IPS-20b (cell line): ENCODE data around the gene KIF26B.

Experiments
- H3K27ac ChIP-seq: one replicate; pipeline ENCODE4 v1.5.1; 2013; ENCODE audit warnings: low read length
- H3K27me3 ChIP-seq: 2 replicates; pipeline ENCODE4 v1.6.1; 2013; ENCODE audit warnings: mild to moderate bottlenecking, low read length, inconsistent platforms; ENCODE audit not compliant: insufficient read depth
- H3K36me3 ChIP-seq: 2 replicates; pipeline ENCODE4 v1.6.1; 2013; ENCODE audit warnings: low read depth, mild to moderate bottlenecking, inconsistent platforms, low read length, moderate library complexity; ENCODE audit not compliant: insufficient read depth
- H3K4me1 ChIP-seq: 2 replicates; pipeline ENCODE4 v1.6.1; 2013; ENCODE audit warnings: mild to moderate bottlenecking, control low read depth, inconsistent platforms, low read length, moderate library complexity; ENCODE audit not compliant: insufficient read depth
- H3K4me3 ChIP-seq: 2 replicates; pipeline ENCODE4 v1.5.1; 2013; ENCODE audit warnings: mild to moderate bottlenecking, low read length, inconsistent platforms
- H3K9ac ChIP-seq: 2 replicates; pipeline ENCODE4 v1.6.1; 2013; ENCODE audit warnings: low read depth, mild to moderate bottlenecking, inconsistent platforms, low read length, moderate library complexity
- H3K9me3 ChIP-seq: 2 replicates; pipeline ENCODE4 v1.6.1; 2013; ENCODE audit warnings: mild to moderate bottlenecking, low read depth, low read length, inconsistent platforms; ENCODE audit not compliant: insufficient read depth

The KIF26B gene

DNA sequence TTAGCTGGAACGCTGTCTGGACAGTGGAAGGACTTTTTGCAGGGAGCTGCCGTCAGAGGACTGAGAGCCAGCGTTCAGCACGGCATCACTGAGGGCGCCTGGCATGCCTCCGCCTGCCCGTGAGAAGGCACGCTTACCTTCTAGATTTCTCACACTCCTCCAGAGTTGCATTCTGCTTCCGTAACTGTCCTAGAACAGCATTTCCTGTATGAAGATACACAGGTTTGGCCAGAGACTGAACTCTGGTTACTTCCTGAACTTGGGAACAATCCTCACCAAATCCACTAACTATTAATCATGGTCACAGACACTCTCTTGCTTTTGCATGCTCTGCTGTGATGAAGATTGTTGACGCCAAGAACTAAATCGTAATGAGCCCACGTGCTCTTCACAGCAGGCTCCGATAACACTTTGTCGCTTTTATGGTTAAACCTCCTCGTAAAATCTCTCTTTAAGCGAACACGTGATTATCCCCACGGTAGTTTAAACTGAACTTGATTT is 93.5 kb downstream of the KIF26B start:
- H3K27me3 ChIP-seq: no peaks in the 10 kb centered on the region
- no peak overlapping the region for H3K9ac ChIP-seq
- H3K27ac ChIP-seq: no peak overlapping the region
- no peaks in the 10 kb centered on the region for H3K36me3 ChIP-seq
- no peak overlapping the region for H3K4me3 ChIP-seq
- peaks cover 3% of the 10 kb centered on the region; the same call in 1 of the 2 replicates for H3K9me3 ChIP-seq
- H3K4me1 ChIP-seq: no peaks in the 10 kb centered on the region

- no peak overlapping the region for H3K4me3 ChIP-seq
Observed at GRCh38 chr1:245255783-245256182, 101.0 kb downstream of the KIF26B start.

DNA sequence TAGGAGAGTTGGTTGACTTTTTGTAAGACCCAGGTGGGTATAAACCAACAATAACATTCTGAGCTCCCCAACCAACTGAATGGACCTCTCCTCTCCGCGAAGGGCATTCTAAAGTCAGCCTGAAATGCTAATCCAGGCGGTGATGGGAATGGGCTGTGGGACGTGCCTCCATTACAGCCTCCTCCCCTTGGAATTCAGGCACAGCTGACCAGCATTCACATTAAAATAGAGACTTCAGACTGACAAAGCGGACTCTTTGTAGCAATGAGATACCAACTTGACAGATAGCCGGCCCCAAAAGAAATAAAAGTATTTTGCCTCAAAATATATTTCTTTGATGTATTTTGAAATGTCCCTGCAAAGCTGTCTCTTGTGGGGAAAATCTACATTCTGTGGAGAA is 101.7 kb downstream of the KIF26B start:
- peak overlapping the region; percentile 32; the same call in 1 of the 2 replicates for H3K4me3 ChIP-seq
- no peak overlapping the region for H3K27ac ChIP-seq
- no peak overlapping the region for H3K9ac ChIP-seq

More at GRCh38 chr1:245255783-245256182, 101.0 kb downstream of the KIF26B start:
- peaks cover 3% of the 10 kb centered on the region; the same call in 1 of the 2 replicates for H3K9me3 ChIP-seq
- no peak overlapping the region for H3K27ac ChIP-seq
- peaks cover 6% of the 10 kb centered on the region; the same call in 1 of the 2 replicates for H3K27me3 ChIP-seq
- no peak overlapping the region for H3K9ac ChIP-seq
- H3K36me3 ChIP-seq: no peaks in the 10 kb centered on the region
- H3K4me1 ChIP-seq: peaks cover 15% of the 10 kb centered on the region

DNA sequence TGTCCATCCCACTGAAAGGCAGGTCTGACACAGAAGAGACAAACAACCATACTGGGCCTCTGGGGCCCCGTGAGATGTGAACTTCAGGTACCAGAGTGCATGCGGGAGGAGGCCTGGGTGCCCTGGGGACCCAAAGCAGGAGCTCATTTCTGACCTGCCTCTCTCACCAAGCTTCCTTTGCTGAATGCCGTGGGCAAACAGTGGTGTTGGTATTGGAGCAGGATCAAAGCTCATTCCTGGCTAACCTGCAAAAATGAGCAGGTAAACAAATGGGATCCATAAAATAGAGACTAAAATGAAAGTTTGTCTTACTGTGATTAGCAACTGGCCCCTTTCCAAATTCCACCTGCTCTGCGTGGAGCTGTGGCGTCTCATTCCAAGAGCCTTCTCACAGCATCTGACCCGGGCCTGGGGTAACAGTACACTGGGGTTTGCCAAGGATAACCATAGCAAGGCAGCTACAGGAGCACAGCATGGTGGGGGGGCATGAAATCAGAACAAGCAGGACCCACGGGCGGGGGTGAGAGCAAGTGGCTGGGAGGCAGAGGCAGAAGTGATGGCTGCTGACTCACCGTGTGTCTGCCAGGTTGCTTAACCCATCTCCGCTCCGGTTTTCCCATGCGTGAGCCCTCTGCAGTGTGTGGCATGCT is 103.6 kb downstream of the KIF26B start:
- Histone ChIP-seq H3K27me3 (peaks cover 6% of the 10 kb centered on the region; the same call in 1 of the 2 replicates), H3K9me3 (no peaks in the 10 kb centered on the region), H3K4me1 (peaks cover 15% of the 10 kb centered on the region), H3K27ac (no peak overlapping the region), H3K36me3 (no peaks in the 10 kb centered on the region), H3K4me3 (no peak overlapping the region), H3K9ac (no peak overlapping the region)

More for the DNA sequence above, 101.7 kb downstream of the KIF26B start:
- Histone ChIP-seq H3K4me1 (peaks cover 15% of the 10 kb centered on the region), H3K36me3 (no peaks in the 10 kb centered on the region), H3K9me3 (peaks cover 3% of the 10 kb centered on the region; the same call in 1 of the 2 replicates), H3K27me3 (peaks cover 6% of the 10 kb centered on the region; the same call in 1 of the 2 replicates)

GRCh38 chr1:245260110-245260882 is 105.5 kb downstream of the KIF26B start:
- Histone ChIP-seq H3K9ac (no peak overlapping the region), H3K9me3 (no peaks in the 10 kb centered on the region), H3K27me3 (no peaks in the 10 kb centered on the region; the same call in 1 of the 2 replicates), H3K36me3 (no peaks in the 10 kb centered on the region), H3K4me3 (no peak overlapping the region), H3K27ac (no peak overlapping the region), H3K4me1 (peaks cover 15% of the 10 kb centered on the region)

DNA sequence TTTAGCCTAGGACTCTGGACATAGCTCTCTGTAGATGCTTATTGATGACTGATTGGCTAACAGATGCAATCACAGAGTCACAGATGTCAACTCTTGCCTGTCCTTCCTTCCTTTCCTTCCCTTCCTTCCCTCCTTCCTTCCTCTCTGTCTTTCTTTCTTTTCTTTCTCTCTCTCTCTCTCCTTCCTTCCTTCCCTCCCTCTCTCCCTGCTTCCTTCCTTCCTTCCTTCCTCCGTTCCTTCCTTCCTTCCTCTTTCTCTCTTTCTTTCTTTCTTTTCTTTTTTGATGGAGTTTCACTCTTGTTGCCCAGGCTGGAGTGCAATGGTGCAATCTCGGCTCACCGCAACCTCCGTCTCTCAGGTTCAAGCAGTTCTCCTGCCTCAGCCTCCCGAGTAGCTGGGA is 106.1 kb downstream of the KIF26B start:
- Histone ChIP-seq H3K36me3 (no peaks in the 10 kb centered on the region), H3K9me3 (no peaks in the 10 kb centered on the region), H3K9ac (no peak overlapping the region), H3K27me3 (no peaks in the 10 kb centered on the region; the same call in 1 of the 2 replicates), H3K27ac (no peak overlapping the region), H3K4me3 (no peak overlapping the region), H3K4me1 (peaks cover 14% of the 10 kb centered on the region)

GRCh38 chr1:245261786-245262185 is 107.0 kb downstream of the KIF26B start:
- no peaks in the 10 kb centered on the region for H3K9me3 ChIP-seq
- no peak overlapping the region for H3K27ac ChIP-seq
- no peaks in the 10 kb centered on the region for H3K36me3 ChIP-seq
- no peak overlapping the region for H3K9ac ChIP-seq
- H3K4me3 ChIP-seq: no peak overlapping the region
- H3K27me3 ChIP-seq: no peaks in the 10 kb centered on the region
- H3K4me1 ChIP-seq: peaks cover 6% of the 10 kb centered on the region

GRCh38 chr1:245263529-245264095 is 108.8 kb downstream of the KIF26B start:
- Histone ChIP-seq H3K27me3 (no peaks in the 10 kb centered on the region), H3K27ac (no peak overlapping the region), H3K4me1 (peaks cover 3% of the 10 kb centered on the region; the same call in 1 of the 2 replicates)

GRCh38 chr1:245264226-245264625 is 109.4 kb downstream of the KIF26B start:
- Histone ChIP-seq H3K36me3 (no peaks in the 10 kb centered on the region), H3K4me1 (peaks cover 3% of the 10 kb centered on the region; the same call in 1 of the 2 replicates), H3K9me3 (no peaks in the 10 kb centered on the region), H3K27me3 (no peaks in the 10 kb centered on the region), H3K27ac (no peak overlapping the region), H3K9ac (no peak overlapping the region), H3K4me3 (no peak overlapping the region)

More at GRCh38 chr1:245263529-245264095, 108.8 kb downstream of the KIF26B start:
- Histone ChIP-seq H3K36me3 (no peaks in the 10 kb centered on the region), H3K9ac (no peak overlapping the region), H3K9me3 (no peaks in the 10 kb centered on the region), H3K4me3 (no peak overlapping the region)

DNA sequence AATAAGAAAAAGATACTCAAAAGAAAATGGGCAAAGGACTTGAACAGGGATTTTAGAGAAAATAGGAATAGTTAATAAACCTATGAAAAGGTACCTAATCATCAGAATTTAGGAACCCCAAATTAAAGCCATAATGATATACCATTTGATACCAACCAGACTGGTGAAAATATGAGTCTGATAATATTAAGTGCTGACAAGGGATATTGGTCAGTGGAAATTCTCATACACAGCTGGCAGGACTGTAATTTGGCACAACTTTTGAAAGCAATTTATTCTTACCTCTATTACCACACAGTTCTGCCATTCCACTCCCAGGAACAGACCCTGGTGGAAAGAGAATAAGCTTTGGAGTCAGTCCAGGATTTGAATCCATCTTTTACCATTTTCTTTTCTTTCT is 111.3 kb downstream of the KIF26B start:
- Histone ChIP-seq H3K9ac (no peak overlapping the region), H3K27me3 (no peaks in the 10 kb centered on the region), H3K36me3 (no peaks in the 10 kb centered on the region), H3K27ac (no peak overlapping the region), H3K9me3 (peaks cover 6% of the 10 kb centered on the region), H3K4me3 (no peak overlapping the region), H3K4me1 (peaks cover 3% of the 10 kb centered on the region; the same call in 1 of the 2 replicates)

DNA sequence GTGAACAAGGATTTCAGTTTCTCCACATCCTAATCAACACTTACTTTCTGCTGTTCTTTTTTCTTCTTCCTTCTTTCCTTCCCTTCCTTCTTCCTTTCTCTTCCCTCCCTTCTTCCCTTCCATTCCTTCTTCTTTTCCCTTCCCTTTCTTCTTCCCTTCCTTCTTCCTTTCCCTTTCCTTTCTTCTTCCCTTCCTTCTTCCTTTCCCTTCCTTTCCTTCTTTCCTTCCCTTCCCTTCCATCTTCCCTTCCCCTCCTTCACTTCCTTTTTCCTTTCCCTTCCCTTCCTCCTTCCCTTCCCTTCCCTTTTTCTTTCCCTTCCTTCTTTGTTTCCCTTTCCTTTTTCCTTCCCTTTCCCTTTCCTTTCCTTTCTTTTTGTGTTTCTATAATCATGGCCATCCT is 115.3 kb downstream of the KIF26B start:
- Histone ChIP-seq H3K36me3 (no peaks in the 10 kb centered on the region), H3K27ac (no peak overlapping the region), H3K9ac (no peak overlapping the region)

More for the DNA sequence above, 115.3 kb downstream of the KIF26B start:
- peaks cover 7% of the 10 kb centered on the region for H3K9me3 ChIP-seq
- peaks cover 3% of the 10 kb centered on the region; the same call in 1 of the 2 replicates for H3K4me1 ChIP-seq
- no peaks in the 10 kb centered on the region for H3K27me3 ChIP-seq
- no peak overlapping the region for H3K4me3 ChIP-seq
